Lung (tissue), 12 donors: ENCODE measurements around the gene MAP3K6. TPM values are rescaled to one million over a fixed set of nuclear protein-coding genes. Genes with fewer than 3 reads are reported as not detected.

Experiments used
- ATAC-seq: fragments of 200-7000 bp; cut with Tn5 transposase; one replicate; pipeline ENCODE4 v1.9.1; 2020; ENCODE audit warnings: moderate number of reproducible peaks; ENCODE audit not compliant: insufficient read depth, low FRiP score
- DNase-seq, 3 donors: peaks; one replicate each; pipeline ENCODE4 v3.0.0-alpha.2; 2013 to 2017
- H3K27ac ChIP-seq, 2 donors: one replicate each; pipeline ENCODE4 v1.5.1; 2013; ENCODE audit warnings: mild to moderate bottlenecking in 2 of 2, moderate library complexity in 2 of 2, control low read depth in 1 of 2, inconsistent platforms in 1 of 2, low read depth in 1 of 2, low read length in 1 of 2
- H3K27me3 ChIP-seq, 3 donors: one replicate each; pipeline ENCODE4 v1.5.1; 2013; ENCODE audit warnings: low read length in 2 of 3; ENCODE audit not compliant: control insufficient read depth in 3 of 3, insufficient read depth in 3 of 3
- H3K36me3 ChIP-seq, 4 donors: one replicate each; pipeline ENCODE4 v1.5.1; 2013; ENCODE audit warnings: low read length in 4 of 4, mild to moderate bottlenecking in 1 of 4, moderate library complexity in 1 of 4; ENCODE audit not compliant: control insufficient read depth in 4 of 4, insufficient read depth in 4 of 4
- H3K4me1 ChIP-seq, 5 donors: one replicate each; pipeline ENCODE4 v1.5.1; 2013; ENCODE audit warnings: low read length in 5 of 5, mild to moderate bottlenecking in 2 of 5, moderate library complexity in 1 of 5; ENCODE audit not compliant: control insufficient read depth in 5 of 5, insufficient read depth in 5 of 5
- H3K4me3 ChIP-seq: one replicate; pipeline ENCODE4 v1.5.1; 2013; ENCODE audit warnings: mild to moderate bottlenecking, control low read depth, moderate library complexity
- H3K9ac ChIP-seq, 2 donors: one replicate each; pipeline ENCODE4 v1.5.1; 2013; ENCODE audit warnings: low read length in 2 of 2, control low read depth in 1 of 2; ENCODE audit not compliant: insufficient read depth in 1 of 2
- H3K9me3 ChIP-seq, 4 donors: one replicate each; pipeline ENCODE4 v1.5.1; 2013; ENCODE audit warnings: low read length in 3 of 4, mild to moderate bottlenecking in 1 of 4, moderate library complexity in 1 of 4; ENCODE audit not compliant: control insufficient read depth in 4 of 4, insufficient read depth in 3 of 4
- WGBS, 2 donors: extraction: QIAGEN DNeasy Blood & Tissue Kit; methylation state at CpG; one replicate each; pipeline ENCODE4 v1.1.7; 2013; 5-methylcytosine and 5-hydroxymethylcytosine counted together
- polyA plus RNA-seq, 2 donors: library from polyadenylated mRNA; stranded (reverse); fragments of 200-250 nt; gene quantifications; one replicate each; pipeline ENCODE4 v1.2.1, GENCODE V29; 2013
- total RNA-seq, 2 donors: library from RNA; depleted of rRNA in 1 of 2; stranded (reverse); fragments of >200 nt in 1 of 2; gene quantifications; one replicate each; pipeline ENCODE4 v1.2.1, GENCODE V29; 2014 to 2021
- TF ChIP-seq, protein P1 (sequence below): IDR thresholded peaks from 2 replicates; pipeline ENCODE4 v1.5.1; 2012; ENCODE audit warnings: mild to moderate bottlenecking; ENCODE audit errors: control extremely low read depth, extremely low read depth
- donor health status: control.
- donor health status: control.
- donor health status: Bipolar disorder and iron deficiency.
- donor health status: healthy.
- donor health status: DM: yes; HTN: yes; CAD: no.

MAP3K6 gene
- total and polyA plus RNA-seq, 4 donors, result 17.0 to 96.6 (median 62.8) TPM

GRCh38 chr1:27327964-27328363 lies 38.8 kb downstream of the MAP3K6 start:
- DNase-seq (no peak), ATAC-seq (no peak)
- H3K27ac ChIP-seq, result no peak overlapping the region
- TF ChIP-seq, protein P1, sequence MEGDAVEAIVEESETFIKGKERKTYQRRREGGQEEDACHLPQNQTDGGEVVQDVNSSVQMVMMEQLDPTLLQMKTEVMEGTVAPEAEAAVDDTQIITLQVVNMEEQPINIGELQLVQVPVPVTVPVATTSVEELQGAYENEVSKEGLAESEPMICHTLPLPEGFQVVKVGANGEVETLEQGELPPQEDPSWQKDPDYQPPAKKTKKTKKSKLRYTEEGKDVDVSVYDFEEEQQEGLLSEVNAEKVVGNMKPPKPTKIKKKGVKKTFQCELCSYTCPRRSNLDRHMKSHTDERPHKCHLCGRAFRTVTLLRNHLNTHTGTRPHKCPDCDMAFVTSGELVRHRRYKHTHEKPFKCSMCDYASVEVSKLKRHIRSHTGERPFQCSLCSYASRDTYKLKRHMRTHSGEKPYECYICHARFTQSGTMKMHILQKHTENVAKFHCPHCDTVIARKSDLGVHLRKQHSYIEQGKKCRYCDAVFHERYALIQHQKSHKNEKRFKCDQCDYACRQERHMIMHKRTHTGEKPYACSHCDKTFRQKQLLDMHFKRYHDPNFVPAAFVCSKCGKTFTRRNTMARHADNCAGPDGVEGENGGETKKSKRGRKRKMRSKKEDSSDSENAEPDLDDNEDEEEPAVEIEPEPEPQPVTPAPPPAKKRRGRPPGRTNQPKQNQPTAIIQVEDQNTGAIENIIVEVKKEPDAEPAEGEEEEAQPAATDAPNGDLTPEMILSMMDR, result no peak
- no peak overlapping the region for H3K9ac ChIP-seq
- H3K4me3 ChIP-seq, result no peak overlapping the region
- peaks cover 4 to 6% (median 5%) of the 10 kb centered on the region in 5 donors for H3K4me1 ChIP-seq
- no peaks in the 10 kb centered on the region for H3K27me3 ChIP-seq
- H3K9me3 ChIP-seq, result no peaks in the 10 kb centered on the region
- peaks cover 0 to 30% (median 21%) of the 10 kb centered on the region in 4 donors for H3K36me3 ChIP-seq
- 87 to 93% methylated on average over 5 of the region's 5 CpGs for WGBS, 2 donors

DNA sequence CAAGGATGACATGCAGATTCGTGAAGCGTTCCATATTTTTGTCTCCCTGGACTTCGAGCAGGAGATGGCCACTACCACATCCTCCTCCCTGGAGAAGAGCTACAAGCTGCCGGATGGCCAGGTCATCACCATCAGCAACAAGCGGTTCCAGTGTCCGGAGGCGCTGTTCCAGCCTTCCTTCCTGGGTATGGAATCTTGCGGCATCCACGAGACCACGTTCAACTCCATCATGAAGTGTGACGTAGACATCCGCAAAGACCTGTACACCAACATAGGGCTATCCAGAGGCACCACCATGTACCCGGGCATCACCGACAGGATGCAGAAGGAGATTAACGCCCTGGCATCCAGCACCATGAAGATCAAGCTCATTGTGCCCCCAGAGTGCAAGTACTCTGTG lies 41.5 kb downstream of the MAP3K6 start:
- Histone ChIP-seq H3K36me3 (peaks cover 0 to 28% (median 10%) of the 10 kb centered on the region in 4 donors), H3K27me3 (no peaks in the 10 kb centered on the region), H3K4me3 (no peak overlapping the region), H3K9ac (no peak overlapping the region), H3K9me3 (no peaks in the 10 kb centered on the region), H3K4me1 (peaks cover 2 to 13% (median 8%) of the 10 kb centered on the region in 5 donors), H3K27ac (no peak overlapping the region)
- ATAC-seq, result no peak
- TF ChIP-seq, protein P1, result no peak
- WGBS, 2 donors, result 92 to 94% methylated on average over 15 of the region's 15 CpGs
- no peak for DNase-seq

GRCh38 chr1:27322569-27323240 lies 44.1 kb downstream of the MAP3K6 start:
- Histone ChIP-seq H3K9ac (peak overlapping the region; percentile 58 to 69), H3K9me3 (no peaks in the 10 kb centered on the region), H3K4me3 (peak overlapping the region; percentile 73), H3K36me3 (peaks cover 0 to 16% (median 10%) of the 10 kb centered on the region in 4 donors), H3K27ac (peak overlapping the region; percentile 86 to 90), H3K27me3 (no peaks in the 10 kb centered on the region), H3K4me1 (peaks cover 2 to 13% (median 8%) of the 10 kb centered on the region in 5 donors)
- TF ChIP-seq, protein P1, result no peak
- no peak for DNase-seq
- ATAC-seq, result no peak
- WGBS, 2 donors, result 8 to 12% methylated on average over 10 of the region's 10 CpGs
